Panc1 (cell line): ENCODE results near the gene MAOB.

Source experiments
- CTCF ChIP-seq: fragments of 450-650 bp; IDR thresholded peaks from 2 replicates; pipeline ENCODE4 v1.5.1; 2017; ENCODE audit warnings: mild to moderate bottlenecking
- POLR2AphosphoS5 ChIP-seq: IDR thresholded peaks from 2 replicates; pipeline ENCODE4 v1.6.1; 2012; ENCODE audit warnings: mild to moderate bottlenecking, low read depth, low read length, moderate library complexity
- REST ChIP-seq, 2 experiments: IDR thresholded peaks; 2 replicates each; pipeline ENCODE4 v1.6.1; 2011 to 2012; ENCODE audit warnings: low read depth in 2 of 2, control low read depth in 1 of 2, low read length in 1 of 2, mild to moderate bottlenecking in 1 of 2, moderate library complexity in 1 of 2; ENCODE audit not compliant: insufficient read depth in 1 of 2

GRCh38 chrX:43733699-43734098 is 148.6 kb downstream of the MAOB start:
- no peak for TF ChIP-seq POLR2AphosphoS5
- TF ChIP-seq REST (IDR thresholded peaks at IDR 0.05; ENCODE audit: insufficient read depth in 1 of 2, low read depth in 2 of 2, low read length in 1 of 2), result no peak
- no peak for TF ChIP-seq CTCF
